ENCODE measurements around the gene RBP5.
A peak's percentile ranks its signal among the peaks of the same experiment; 100 is the strongest.

The RBP5 gene

DNA sequence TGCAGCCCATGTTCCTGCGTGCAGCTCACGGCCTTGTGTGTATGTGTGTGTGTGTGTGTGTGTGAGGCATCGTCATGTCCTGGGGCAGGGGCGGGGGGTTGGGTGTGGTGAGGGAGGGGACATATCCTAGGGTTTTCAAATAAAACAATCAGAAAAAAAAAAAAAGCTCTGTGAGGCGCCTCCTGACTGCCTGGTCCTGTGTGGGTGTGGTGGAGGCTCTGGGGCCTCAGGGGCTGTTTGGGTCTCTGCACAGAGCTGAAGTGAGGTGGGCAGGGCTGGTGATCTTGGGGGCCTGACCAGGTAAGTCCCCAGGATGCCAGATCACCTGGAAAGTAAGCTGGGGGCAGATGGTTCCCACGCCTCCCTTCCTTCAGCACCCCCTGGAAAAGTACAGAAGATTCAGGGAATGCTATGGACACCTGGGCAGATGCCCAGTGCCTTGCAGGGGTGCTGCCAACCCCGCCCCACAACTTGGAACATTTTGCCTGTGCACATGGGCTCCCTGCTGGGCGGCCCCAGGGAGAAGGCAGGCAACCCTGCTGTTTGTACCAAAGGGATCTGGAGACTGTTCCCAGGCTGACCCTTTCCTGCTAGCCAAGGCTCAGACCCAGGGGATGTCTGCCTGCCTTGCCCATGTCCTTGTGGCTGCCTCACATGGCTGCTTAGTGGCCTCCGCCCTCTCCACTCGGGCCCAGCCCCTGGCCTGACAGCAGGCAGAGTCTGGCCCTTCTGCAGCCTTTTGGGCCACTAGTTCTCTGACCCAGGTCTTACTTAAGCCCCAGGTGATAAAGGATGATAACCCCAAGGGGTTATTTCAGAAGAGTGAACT, 30.3 kb upstream of the RBP5 start:
- TF ChIP-seq Cebpa-rat (IDR thresholded peaks at IDR 0.05) = no peak
- H3K36me3 ChIP-seq = peaks cover 46% of the 10 kb centered on the region
- H3K9ac ChIP-seq = no peak overlapping the region
- H3K9me3 ChIP-seq = peaks cover 14% of the 10 kb centered on the region
- H3K4me2 ChIP-seq = no peak overlapping the region
- 0 out of 2 replicates have a peak, but pooled peaks cover 5% of the 10 kb centered on the region for H3K4me1 ChIP-seq
- H3K27ac ChIP-seq = no peak overlapping the region
- H3K4me3 ChIP-seq = no peak overlapping the region
- H3K27me3 ChIP-seq = no peaks in the 10 kb centered on the region
- H4K20me1 ChIP-seq = no peaks in the 10 kb centered on the region

DNA sequence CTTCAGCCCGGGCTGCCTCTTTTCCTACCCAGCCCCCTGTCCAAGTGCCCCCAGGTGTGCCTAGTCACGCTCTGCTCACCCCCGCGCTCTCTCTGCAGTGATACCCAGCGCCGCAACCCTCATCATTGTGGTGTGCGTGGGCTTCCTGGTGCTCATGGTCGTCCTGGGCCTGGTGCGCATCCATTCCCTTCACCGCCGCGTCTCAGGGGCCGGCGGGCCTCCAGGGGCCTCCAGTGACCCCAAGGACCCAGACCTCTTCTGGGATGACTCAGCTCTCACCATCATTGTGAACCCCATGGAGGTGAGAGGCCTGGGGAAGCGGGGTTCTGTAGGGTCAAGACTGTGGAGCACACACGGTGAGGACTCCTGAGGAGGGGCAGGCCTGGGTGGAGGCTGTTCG, 28.7 kb upstream of the RBP5 start:
- Histone ChIP-seq H4K20me1 (no peaks in the 10 kb centered on the region), H3K9me3 (no peaks in the 10 kb centered on the region), H3K36me3 (peaks cover 62% of the 10 kb centered on the region), H3K4me3 (no peak overlapping the region), H3K27ac (no peak overlapping the region), H3K4me1 (peaks cover 15% of the 10 kb centered on the region), H3K4me2 (no peak overlapping the region), H3K9ac (no peak overlapping the region), H3K27me3 (no peaks in the 10 kb centered on the region)
- no peak for TF ChIP-seq Cebpa-rat (IDR thresholded peaks at IDR 0.05)

DNA sequence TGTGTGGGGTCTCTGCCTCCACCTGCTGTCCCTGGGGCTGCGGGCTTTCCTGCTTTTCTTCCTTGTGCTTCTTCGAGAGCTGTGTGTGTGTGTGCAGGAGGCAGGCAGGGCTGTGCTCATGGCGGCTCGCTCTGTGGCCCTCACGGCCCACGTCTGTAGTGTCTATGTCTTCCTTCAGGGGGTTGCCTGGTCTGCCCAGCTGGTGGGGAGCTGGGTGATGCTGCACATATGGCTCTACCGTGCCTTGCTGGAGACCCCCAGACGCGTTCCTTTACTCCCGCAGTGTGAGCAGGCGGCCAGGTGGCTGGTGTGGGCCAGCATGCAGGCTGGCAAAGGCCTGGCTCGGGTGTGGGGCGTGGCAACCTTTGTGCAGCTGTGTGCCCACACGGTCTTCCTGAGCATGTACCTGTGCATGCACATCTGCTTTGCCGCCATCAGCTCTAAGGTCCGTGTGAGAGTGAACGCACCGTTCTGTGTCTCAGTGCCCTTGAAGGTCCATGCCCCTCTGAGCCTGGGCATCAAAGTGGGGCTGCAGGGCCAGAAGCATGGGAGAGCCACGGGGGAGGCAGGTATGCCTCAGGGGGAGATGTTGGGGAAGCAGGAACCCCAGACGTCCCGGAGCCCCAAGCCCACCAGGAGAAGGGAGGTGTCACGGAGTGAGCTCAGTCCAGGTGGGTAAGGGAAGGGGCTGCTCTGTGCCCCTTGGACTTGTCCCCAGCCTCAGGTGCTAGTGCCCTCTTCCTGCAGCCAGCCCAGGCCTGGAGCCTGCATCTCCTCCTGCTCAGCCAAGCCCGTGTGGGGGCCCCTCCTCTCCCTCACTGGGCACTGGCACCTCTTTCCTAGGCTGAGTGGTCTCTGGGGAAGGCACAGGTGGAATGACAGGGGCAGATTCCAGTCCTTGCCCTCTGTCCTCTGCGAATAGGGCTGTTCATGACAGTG, 27.8 kb upstream of the RBP5 start:
- Histone ChIP-seq H3K4me2 (no peak overlapping the region), H3K27me3 (no peaks in the 10 kb centered on the region), H3K4me1 (peaks cover 14% of the 10 kb centered on the region), H3K36me3 (peaks cover 67% of the 10 kb centered on the region), H3K27ac (no peak overlapping the region), H4K20me1 (no peaks in the 10 kb centered on the region), H3K9me3 (no peaks in the 10 kb centered on the region), H3K4me3 (no peak overlapping the region), H3K9ac (no peak overlapping the region)
- no peak for TF ChIP-seq Cebpa-rat (IDR thresholded peaks at IDR 0.05)

DNA sequence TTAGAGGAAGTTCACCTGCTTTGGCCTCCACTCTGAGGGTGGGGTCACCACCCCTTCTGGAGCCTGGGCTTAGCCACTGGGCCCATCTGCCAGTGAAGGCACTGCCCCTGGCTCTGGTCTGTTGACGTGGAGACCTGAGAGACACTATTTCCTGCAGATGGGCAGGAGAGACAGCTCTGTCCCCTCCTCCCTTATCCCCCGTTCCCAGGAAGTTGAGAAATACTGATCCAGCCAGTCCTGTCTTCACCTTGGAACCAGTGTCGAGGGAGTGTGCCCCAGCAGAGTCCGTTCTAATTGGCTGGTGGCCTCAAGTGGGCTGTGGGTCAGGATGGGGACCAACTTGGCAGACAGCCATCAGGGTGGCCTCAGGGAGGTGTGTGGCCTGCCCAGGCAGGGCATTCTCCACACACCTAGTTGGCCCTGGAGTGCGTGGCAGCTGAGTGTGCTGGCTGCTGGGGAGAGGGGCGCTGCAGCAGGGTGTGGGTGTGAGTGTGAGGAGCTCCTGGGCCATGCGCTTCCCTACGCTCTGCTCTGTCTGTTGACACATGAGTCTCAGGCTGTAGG, 26.9 kb upstream of the RBP5 start:
- no peaks in the 10 kb centered on the region for H3K9me3 ChIP-seq
- no peak overlapping the region for H3K27ac ChIP-seq
- no peak overlapping the region for H3K4me3 ChIP-seq
- no peaks in the 10 kb centered on the region for H3K27me3 ChIP-seq
- H3K4me1 ChIP-seq = peaks cover 14% of the 10 kb centered on the region
- H3K36me3 ChIP-seq = peaks cover 76% of the 10 kb centered on the region
- H4K20me1 ChIP-seq = no peaks in the 10 kb centered on the region
- no peak overlapping the region for H3K4me2 ChIP-seq
- no peak overlapping the region for H3K9ac ChIP-seq
- TF ChIP-seq Cebpa-rat (IDR thresholded peaks at IDR 0.05) = no peak

DNA sequence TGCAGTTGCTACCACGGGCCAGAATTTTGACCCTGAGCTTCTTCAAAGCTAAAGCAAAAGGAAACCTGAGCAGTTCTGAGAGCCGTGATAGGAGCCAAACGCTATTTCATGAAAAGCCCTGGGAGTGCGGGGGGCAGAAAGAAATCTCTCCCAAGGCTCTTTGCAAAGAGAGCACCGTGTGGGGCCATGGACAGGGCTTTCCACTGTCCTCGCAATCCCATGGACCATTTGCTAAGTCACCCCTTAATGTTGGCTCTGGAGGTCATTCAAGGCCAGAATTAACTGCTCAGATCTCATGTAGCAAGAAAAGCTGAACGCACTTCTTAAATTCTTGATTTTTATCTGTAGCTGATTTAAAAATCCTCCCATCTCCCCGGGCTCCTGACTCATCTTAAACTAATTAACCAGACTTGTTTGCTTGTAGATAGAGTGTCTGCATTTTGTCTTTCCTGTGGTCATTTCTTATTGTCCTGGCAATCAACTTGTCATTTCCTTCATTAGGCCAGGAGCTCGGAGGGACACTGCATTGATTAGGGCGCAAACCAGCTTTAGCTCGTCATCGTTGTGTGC, 26.3 kb upstream of the RBP5 start:
- no peak overlapping the region for H3K4me2 ChIP-seq
- no peak overlapping the region for H3K9ac ChIP-seq
- peaks cover 14% of the 10 kb centered on the region for H3K4me1 ChIP-seq
- TF ChIP-seq Cebpa-rat (IDR thresholded peaks at IDR 0.05) = no peak
- no peak overlapping the region for H3K27ac ChIP-seq
- peaks cover 82% of the 10 kb centered on the region for H3K36me3 ChIP-seq
- H3K4me3 ChIP-seq = no peak overlapping the region
- H3K9me3 ChIP-seq = no peaks in the 10 kb centered on the region
- H4K20me1 ChIP-seq = no peaks in the 10 kb centered on the region
- H3K27me3 ChIP-seq = no peaks in the 10 kb centered on the region

DNA sequence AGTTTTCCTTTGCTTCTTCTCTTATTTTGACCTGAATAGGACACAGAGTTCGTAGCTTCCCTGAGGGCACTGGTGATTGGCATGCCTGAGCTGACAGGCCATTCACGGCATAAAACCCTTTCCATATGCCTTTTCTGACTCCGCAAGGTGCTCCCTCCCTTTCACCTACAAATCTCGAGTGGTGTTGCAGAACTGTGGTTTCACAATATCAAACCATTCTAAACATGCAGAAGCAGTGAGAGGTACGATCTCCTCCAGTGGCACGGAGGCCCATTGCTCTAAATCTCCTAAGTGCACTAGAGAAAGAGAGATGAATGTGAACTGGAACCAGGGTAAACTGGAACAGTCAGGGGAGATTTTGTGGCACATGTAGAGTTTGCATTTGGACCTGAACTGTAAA, 25.4 kb upstream of the RBP5 start:
- no peaks in the 10 kb centered on the region for H3K27me3 ChIP-seq
- H3K4me1 ChIP-seq = peaks cover 14% of the 10 kb centered on the region
- H3K36me3 ChIP-seq = peaks cover 88% of the 10 kb centered on the region
- no peak overlapping the region for H3K9ac ChIP-seq
- H4K20me1 ChIP-seq = no peaks in the 10 kb centered on the region
- H3K27ac ChIP-seq = 0 out of 2 replicates have a peak overlapping the region, but pooled peaks have one; percentile 9
- no peak overlapping the region for H3K4me3 ChIP-seq
- no peak for TF ChIP-seq Cebpa-rat (IDR thresholded peaks at IDR 0.05)
- H3K4me2 ChIP-seq = no peak overlapping the region
- no peaks in the 10 kb centered on the region for H3K9me3 ChIP-seq

DNA sequence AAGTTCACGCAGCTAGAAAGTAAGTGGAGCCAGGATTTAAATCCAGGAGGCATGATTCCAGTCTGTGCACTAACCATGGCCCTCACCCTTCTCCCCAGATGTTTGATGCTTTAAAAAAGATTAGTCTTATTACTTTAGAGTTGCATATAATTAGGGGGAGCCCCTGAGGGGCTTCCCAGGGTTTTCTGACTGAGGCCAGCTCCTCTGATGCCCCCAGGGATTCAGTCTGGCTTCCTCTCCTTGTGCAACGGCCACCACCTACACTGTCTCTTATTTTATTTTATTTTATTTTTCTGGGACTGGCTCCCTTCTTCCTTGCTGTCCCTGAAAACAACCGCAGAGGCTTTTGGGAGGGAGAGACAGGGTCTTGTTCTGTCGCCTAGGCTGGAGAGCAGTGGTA, 24.1 kb upstream of the RBP5 start:
- H3K9ac ChIP-seq = peak overlapping the region; percentile 2; the same call in 1 of the 2 replicates
- no peaks in the 10 kb centered on the region for H3K9me3 ChIP-seq
- peak overlapping the region; percentile 39; the same call in 1 of the 2 replicates for H3K27ac ChIP-seq
- H3K27me3 ChIP-seq = no peaks in the 10 kb centered on the region
- H3K4me1 ChIP-seq = peaks cover 14% of the 10 kb centered on the region
- no peaks in the 10 kb centered on the region for H4K20me1 ChIP-seq
- H3K4me3 ChIP-seq = no peak overlapping the region
- TF ChIP-seq Cebpa-rat (IDR thresholded peaks at IDR 0.05) = no peak
- peak overlapping the region; percentile 65 for H3K4me2 ChIP-seq
- H3K36me3 ChIP-seq = peaks cover 96% of the 10 kb centered on the region

DNA sequence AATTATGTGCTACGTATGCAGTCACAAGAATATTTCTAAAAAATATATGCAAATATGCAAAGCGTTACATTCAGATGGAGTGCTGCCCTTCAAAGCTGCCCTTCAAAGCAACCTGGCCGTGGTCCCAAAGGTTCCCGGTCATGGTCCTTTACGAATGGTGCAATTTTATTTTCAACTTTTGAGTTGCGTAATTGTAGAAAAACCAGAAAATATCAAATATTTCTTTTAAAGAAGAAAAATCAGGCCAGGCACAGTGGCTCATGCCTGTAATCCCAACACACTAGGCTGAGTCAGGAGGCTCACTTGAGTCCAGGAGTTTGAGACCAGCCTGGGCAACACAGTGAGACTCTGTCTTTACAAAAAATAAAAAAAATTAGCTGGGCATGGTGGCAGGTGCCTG, 22.8 kb upstream of the RBP5 start:
- no peaks in the 10 kb centered on the region for H3K27me3 ChIP-seq
- H3K36me3 ChIP-seq = peaks cover 95% of the 10 kb centered on the region
- H3K27ac ChIP-seq = no peak overlapping the region
- peaks cover 14% of the 10 kb centered on the region for H3K4me1 ChIP-seq
- H3K9ac ChIP-seq = no peak overlapping the region
- H3K4me2 ChIP-seq = no peak overlapping the region
- H3K9me3 ChIP-seq = no peaks in the 10 kb centered on the region
- no peaks in the 10 kb centered on the region for H4K20me1 ChIP-seq
- H3K4me3 ChIP-seq = no peak overlapping the region
- TF ChIP-seq Cebpa-rat (IDR thresholded peaks at IDR 0.05) = peak; percentile 58; the same call in 1 of the 2 replicates

DNA sequence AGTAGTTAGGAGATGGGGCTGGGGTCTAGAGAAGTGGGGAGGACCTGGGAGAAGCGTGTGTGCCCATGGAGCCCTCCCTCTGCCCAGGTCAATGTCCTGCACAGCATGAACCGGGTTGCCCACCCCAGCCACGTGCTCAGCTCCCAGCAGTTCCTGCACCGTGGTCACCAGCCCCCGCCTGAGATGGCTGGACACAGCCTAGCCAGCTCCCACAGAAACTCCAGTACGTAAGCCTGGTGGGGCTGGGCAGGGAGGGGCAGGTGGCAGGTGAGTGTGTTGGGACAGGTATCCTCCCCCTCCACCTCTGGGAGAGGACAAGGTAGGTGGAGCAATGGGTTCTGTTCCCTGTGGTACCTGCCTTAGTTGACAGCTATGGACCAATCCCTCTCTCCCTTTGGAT, 22.2 kb upstream of the RBP5 start:
- Histone ChIP-seq H3K27ac (no peak overlapping the region), H3K4me1 (peaks cover 14% of the 10 kb centered on the region), H3K4me2 (no peak overlapping the region), H4K20me1 (no peaks in the 10 kb centered on the region), H3K9me3 (no peaks in the 10 kb centered on the region), H3K36me3 (peaks cover 95% of the 10 kb centered on the region), H3K9ac (no peak overlapping the region), H3K27me3 (no peaks in the 10 kb centered on the region), H3K4me3 (no peak overlapping the region)
- TF ChIP-seq Cebpa-rat (IDR thresholded peaks at IDR 0.05) = no peak

Data from BLaER1 (cell line).